Activated CD4-positive, alpha-beta T cell treated with anti-CD3 and anti-CD28 coated beads, Interleukin-2, amount 50 U/mL, for 16 hours (primary cell): Measurements from ENCODE around the gene ETV5.
A peak's percentile ranks its signal among the peaks of the same experiment; 100 is the strongest.

Experiments used
- DNase-seq: peaks from one replicate; pipeline ENCODE4 v3.0.0-alpha.2; 2020

Gene ETV5

DNA sequence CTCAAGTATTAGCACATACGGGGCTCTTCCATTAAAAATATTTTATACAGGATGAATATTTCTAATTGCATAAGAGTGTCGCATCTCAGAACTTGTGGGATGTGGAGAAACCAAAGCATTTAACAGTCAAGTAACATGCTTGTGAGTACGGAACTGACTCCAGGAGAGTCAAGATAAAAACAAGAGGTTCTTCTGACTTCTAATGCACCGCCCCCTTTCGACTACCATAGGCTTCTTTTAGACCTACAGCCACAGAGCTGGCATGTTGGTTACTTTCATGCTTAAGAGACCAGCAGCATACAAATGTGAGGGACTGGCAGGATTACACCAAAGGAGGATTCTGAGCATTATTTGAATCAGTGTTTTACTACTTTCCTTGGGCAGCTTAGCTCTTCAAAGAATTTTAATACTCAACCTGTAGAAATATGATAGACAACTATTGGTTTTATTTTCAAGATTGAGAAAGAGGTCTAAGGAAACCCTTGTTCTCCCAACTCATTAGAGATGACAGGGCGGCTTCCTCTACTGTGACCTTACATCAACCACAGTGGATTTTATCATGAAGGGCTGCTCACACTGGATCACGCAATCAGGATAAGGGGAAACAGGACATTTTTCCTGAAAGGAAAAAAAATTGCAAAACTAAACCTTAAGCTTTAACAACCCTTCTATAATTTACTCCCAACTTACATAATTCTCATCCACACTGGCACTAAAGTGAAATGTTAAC lies 14.0 kb downstream of the ETV5 start:
- no peak for DNase-seq

DNA sequence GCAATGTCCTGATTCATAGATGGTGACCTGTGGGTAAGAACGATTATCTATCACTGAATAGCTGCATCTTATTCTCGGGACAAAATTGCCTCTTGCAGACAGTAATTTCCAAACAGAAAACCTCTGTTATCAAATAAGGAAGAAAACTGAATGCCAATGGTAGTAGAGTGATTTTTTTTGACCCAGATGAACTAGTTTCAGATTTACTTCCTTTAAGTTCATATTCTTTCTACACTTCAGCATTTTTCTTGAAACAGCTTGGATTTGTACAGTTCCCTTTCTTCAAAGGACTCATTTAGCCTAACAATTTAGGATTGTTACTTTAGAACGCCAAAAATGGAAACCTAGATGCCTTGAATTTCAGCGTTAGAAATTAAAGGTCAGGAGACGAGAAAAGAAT lies 14.6 kb downstream of the ETV5 start:
- no peak for DNase-seq

DNA sequence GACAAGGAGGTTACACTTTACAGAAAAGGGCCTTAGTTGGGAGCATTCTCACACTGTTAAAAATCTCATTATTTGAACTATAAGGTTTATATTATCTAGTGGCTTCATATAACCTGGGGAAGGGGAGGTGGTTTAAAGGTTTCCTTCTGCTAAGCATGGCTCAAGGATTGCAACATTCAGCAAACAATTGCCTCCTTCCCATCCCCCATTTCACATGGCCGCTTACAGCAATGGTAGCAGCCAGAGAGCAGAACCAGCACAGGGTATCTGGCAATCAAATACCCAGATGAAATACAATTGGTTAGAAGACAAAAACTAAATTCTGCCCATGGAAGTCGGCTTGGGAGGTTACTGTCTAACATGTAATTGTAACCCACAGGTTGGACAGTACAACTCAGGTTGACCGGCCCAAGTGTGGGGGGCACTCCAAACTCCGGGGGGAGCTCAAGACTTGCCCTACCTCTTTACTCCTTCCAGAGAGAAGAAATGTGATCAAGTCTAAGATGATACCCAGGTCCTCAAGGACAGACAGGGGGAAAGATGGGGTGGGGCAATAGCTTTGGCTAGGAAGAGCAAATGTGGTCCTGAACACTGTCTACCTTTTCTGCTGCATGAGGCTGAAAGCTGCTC lies 15.5 kb downstream of the ETV5 start:
- DNase-seq = no peak

DNA sequence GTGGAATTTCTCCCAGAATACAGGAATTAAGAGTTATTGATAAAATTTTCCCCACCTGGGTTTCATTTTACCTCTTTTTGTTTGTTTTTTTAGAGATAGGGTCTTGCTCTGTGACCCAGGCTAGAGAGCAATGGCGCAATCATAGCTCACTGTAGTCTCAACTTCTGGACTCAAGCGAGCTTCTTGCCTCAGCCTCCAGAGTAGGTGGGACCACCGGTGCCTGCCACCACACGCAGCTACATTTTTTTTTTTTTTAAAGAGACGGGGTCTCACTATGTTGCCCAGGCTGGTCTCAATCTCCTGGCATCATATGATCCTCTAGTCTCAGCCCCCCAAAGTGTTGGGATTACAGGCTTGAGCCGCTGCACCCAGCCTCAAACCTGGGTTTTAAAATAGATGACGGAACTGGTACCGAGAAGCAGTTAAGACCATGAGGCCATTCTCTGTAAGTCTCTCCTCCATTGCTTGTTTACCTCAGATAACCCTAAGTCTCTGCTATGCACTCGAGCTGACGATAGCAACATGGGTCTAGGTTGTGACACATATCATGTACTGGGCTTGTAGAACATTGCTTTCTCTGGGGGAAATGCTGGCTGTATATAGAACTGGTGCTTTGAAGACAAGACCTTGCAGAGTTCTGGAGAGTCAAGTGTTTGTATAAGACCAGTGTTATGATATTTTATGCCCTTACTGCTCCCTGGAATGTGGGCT lies 16.4 kb downstream of the ETV5 start:
- DNase-seq = no peak

DNA sequence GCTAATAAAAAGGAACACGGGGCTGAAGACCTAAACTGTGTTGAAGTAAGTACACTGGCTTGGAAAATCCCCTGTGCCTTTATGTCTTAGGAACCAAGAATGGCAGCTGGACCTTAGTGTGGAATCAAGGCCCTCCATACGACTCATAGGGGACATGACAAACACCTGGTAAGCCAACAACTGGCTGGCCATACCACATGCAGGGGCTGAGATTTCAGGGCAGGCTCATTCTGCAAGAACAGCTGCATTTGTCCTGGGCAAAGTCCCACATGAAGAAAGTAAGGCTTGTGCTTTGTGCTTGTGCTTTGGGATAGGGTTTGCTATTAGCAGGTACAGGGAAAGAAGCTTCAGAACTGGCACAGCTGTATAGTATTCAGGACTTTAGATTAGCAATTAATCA lies 18.0 kb downstream of the ETV5 start:
- no peak for DNase-seq

DNA sequence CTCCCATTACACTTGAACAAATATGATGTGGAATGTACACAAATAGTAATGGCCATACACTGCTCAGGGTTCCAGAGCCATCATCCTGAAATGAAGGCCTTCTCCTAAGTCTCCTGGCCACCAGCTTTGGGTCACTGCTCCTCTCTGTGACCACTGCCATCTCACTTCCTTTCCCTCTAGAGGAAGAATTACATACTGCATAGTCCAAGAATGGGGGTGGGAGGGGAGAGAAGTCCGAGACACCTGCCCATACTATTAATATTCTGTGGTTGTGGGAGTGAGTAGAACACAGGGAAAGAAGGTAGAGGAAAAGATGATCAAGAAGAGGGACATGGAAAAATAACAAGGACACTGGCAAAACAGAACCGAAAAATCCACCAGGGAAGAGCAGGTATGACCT lies 20.6 kb downstream of the ETV5 start:
- no peak for DNase-seq

DNA sequence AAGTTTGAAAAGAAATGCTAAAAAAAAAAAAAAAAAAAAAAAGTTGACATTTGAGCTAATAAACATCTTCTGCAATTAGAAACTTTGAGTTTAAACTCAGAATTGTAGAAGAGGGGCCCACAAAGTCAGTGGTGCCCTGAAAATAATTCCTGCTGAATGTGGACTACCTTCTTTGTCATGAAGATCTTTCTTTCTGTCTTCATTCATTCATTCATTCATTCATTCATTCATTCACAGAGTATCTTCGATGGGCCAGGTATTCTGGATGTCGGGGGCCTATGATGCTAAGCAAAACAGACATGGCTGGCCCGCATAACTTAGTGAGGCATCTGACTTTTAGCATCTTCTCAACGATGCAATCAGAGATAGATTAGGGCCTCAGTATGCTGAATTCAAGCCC lies 24.6 kb downstream of the ETV5 start:
- no peak for DNase-seq

DNA sequence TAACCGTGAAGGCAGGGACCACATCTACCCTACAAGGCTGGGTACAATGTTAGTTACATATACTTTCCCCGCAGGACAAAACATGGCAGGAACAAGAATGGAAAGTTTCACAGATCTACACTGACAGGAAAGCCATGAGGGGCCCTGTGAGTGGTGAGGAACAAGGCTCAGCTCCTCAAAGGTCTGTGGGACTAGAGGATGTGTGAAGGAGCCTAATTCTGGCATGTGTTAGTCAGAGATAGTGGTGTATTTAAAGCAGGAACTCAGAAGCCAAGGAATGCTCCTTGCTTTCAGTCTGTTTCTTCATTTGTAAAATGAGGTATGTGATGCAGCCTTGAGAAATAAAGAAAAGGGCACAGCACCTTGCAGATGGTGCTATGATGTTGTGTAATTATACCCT lies 25.1 kb downstream of the ETV5 start:
- DNase-seq = no peak

DNA sequence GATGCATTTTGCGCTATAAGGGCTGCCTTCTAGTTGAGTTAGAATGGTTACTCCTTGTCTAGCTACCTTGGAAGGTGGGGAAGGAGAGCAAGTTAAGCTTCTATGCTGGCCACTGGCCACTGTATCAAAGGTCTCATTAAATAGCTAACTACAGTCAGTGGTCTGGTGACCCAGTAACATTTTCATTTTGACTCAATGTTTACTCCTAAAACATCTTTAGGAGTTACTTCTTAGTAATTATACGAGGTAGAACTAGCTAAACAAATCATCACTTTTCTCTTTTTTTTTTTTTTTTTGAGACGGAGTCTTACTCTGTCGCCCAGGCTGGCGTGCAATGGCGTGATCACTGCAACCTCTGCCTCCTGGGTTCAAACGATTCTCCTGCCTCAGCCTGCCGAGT lies 26.7 kb downstream of the ETV5 start:
- DNase-seq = no peak

DNA sequence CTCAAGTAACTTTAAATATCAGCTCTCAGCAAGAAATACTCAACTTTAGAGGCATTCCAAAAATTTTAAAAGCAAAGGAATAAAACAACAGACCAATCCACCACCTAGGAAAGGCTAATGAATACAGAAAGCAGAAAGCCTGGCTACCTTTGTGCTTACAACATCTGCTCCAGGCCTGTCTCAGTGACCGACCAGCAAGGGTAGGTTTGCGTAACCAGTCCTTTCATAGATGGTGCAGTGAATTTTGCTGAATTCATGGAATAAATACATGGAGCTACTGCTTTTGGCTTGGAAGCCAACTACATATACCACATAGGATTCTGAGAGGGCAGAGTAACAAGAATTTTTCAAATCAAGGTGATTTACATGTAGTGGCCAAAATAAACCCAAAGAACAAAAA lies 27.2 kb downstream of the ETV5 start:
- DNase-seq = no peak

DNA sequence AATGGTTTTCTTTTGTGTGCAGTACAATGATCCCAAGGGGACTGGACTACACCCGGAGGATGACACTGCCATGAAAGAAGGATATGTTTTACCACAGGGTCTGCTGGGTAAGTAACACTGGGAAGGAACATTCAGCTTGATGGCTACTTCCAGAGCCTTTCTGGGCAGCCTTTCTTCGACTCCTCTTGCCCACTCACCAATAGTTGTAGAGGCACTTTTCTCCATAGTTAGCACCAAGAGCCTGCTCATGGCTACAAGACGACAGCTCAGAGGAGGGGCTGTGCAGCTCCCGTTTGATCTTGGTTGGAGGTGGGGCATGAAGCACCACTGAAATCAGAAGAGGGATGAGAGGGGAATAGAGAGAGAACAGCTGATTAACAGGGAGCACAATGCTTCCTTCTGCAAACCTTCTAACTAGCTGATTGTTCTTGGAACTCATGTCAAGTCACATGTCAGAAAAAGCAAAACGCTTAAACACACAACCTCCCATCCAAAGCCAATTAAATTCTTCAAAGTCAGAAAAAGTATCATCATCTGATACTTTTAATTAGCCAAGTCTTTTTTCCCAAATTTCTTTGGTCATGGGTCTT lies 27.9 kb downstream of the ETV5 start:
- DNase-seq = no peak

DNA sequence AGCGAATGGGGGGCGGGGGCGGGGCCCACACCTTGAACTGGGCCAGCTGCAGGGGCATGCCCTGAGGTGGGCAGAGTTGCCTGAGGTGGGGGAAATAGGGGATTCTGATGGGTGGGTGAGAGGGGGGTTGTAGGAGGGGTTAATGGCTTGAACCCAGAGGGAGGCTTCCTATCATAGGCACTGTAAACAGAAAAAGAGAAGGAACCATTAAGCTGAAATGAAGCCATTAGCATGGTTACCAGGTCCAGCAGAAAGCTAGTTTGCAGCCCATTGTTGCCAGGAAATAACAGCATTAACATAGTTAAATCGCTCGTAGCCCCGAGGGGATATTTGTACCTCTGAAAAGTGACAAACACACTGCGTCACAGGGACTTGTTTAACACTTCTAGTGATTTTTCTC lies 29.0 kb downstream of the ETV5 start:
- no peak for DNase-seq

DNA sequence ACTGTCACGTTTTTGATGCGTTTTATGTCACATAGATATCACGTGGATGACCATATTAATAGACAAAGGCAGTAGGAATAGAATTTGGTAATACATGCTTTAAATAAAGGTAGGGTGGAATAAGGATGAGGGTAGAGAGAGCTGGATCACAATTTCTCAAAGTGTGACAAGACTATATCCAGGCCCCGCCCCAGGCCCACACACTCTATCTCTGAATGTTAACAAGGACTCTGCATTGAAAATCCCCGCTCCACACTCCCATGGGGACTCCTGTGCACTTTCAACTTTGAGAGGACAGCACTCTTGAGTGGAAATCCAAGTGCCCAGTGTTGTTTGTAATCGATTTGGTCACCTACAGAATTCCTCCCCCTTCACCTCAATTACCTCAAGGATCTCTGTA lies 31.4 kb downstream of the ETV5 start:
- no peak for DNase-seq

DNA sequence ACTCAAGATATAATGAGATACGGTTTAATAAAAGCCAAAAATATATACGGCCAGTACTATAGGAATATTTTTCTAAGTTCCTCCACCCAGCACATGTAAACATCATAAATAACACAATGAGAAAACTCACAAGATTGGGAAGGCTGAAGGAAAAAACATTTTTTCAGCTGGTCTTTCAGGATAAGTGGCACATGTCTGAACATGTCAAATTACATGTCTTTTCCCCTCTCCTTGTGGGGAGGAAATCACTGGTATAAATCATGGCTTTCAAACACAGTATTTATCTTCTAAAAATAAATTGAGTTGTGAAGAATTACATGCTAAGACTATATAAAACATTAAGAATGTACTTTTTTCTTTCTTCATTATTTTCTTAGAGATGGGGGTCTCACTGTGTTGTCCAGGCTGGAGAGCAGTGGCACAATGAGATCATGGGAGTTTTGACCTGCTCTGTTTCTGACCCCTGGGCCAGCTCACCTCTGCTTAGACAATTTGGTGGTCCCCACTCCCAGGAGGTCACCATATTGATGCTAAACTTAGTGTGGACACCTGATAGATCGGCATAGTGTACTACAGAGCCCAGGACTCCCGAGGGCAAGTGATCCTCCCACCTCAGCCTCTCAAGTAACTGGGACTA lies 32.8 kb downstream of the ETV5 start:
- no peak for DNase-seq

DNA sequence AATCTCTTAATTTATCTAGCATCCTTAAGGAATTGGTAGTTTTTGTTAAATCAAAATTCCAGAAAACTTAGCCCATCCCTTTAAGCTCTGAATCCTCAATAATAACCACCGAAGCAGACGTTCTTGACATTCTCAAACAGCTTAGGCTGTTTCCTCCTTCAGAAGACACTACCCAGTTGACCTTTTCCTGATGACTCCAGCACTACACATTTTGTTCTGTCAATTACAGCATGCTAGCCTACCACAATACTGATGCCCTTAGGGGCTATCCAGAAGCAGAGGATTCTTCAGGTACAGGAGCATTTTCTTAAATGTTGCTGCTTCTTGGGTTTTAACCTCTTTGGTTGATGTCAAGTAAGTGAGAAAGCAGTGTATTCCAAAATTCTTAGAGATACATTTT lies 33.4 kb downstream of the ETV5 start:
- DNase-seq = no peak

DNA sequence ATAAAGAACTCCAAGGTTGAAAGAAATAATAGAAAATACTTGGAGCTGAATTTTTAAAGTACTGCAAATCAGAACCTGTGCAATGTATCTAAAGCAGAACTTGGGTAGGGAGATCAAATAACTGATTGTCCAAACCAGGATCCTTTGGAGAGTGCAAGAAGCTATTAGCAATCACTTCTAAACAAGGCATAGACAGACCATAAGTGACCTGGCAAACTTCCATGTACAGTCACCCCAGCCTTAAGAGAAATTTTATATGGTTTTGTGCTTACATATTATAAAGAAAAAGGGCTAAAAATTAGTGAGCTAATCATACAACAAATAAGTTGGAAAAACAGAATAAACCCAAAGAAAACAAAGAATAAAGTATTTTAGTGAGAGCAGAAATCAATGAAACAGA lies 35.2 kb downstream of the ETV5 start:
- no peak for DNase-seq

DNA sequence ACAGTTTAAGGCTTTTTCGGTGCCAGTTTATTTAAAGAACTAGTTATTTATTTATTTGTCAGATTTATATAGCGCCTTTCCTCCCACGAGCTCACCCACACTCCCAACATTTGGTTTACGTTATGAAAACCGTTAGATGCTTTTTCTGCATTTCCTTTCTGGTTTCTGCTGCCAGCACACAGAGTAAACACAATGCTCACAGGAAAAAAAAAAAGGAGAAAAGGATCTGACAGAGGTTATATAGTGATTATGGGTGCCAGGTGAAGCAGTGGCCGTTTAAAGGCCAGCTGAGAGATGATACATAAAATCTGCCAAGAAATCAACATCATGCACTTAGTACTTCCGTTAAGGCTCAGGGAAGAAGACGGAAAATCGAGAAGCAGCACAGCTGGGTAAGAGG lies 37.9 kb downstream of the ETV5 start:
- no peak for DNase-seq

DNA sequence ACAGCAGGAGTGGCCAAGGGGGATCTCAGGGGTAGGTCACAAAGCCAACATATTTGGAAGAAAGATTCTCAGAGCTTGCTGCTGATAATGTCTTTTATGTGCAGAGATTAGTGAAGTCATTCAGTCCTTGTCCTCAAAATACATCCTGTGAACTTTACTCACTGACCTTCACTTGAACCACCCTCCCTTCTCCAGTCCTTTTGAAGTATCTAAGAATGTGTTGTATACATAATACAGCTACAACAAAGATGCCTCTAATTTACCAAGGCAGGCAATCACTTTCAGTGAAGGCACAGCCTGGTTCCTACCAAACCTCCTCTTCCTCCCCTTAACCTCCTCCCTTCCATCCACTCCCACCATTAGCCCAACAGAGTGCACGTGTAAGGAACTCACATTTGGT lies 38.3 kb downstream of the ETV5 start:
- DNase-seq = no peak

DNA sequence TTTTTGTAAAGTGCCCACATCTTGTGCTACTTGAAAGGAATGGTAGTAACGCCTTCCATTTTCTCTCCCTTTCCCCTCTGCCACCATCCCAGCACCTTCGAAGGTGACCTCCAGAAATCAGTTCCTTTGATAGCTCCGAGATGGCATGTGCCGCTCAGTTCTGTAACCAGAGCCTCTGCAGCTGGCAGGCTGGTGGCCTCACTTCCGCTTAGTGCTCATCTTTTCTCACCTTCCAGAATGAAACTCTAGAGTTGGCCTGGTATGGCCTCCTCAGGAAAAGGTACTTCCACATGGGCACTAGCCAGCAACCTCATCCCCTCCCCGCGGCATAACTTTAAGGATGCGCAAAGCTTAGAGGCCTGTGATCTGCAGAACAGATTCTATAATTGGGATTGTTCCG lies 38.8 kb downstream of the ETV5 start:
- no peak for DNase-seq

DNA sequence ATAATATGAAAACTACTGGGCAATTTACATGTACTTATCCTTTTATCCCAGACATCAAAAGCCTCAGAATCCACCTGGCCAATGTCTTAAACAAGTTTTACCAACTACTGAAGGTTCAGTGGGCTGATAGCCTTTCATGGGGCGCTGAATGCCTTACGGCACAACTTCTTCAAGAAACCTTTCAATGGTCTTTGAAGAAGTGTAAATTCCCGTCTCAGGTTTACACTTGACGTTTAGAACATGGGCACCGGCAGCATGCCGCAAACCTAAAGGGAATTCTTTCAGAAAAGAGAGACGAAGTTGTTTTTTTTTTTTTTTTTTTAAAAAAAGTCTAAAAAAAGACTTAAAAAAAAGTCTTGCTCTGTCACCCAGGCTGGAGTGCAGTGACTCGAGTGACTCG lies 39.7 kb downstream of the ETV5 start:
- DNase-seq = no peak

DNA sequence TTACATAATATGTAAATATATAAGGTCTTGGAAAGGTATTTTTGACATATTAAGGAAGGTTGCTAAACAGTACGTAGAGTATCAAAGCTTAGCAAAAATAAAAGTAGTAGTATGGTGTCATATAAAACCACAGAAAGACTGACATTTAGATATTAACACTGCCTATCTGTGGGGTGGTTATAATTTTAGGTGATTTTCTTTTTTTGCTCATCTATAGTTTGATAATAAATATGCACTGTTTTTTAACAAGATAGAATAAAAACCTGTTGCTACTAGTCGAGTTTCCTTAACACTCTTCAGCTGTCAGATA lies 40.7 kb downstream of the ETV5 start:
- DNase-seq = no peak

DNA sequence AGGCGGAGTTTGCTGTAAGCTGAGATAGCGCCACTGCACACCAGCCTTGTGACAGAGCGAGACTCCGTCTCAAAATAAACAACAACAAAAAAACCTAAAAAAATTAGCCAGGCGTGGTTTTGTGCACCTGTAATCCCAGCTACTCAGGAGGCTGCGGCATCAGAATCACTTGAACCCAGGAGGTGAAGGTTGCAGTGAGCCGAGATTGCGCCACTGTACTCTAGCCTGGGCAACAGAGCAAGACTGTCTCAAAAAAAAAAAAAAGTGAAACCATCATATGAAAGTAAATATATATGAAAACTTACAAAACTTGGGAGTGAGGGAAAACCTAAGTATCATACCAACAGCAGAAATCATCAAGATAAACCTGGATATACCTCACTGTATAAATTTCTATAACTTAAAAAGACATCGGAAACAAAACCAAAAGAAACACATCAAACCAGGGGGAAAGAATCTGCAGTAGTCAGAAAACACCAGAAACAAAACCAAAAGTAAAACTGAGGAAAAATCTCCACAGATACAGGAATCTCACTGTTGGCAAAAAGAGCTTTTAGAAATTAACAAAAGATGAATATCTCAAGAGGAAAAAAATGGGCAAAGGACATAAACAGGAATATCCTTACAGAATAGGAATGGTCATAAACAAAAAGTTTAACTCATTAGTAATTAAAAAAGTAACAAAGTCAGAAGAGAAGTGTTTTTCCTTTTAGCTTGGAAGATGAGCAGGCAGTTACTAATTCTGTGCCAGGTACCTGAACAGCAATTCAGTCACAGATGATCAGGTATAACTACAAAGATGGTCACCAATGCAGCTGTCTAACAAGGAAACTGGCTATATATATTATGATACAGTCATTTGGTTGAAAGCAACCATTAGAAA lies 41.3 kb downstream of the ETV5 start:
- no peak for DNase-seq

DNA sequence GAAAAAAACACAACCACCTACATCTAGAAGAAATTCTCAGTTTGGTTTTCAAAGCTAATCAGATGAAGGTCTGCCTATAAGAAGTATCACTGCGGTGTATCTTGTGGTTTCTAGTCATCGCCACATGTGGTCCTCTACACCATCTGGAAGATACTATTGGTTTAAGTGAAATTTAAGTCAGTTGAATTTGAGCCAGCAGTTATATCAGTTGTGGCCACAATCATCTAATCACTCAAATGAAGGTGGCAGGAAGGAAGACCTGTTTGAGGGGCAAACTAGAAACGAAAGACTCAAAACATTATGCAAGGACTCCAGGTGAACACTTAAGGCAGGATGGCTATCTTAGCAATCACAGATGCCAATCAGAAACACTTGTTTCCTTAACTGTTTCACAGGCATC lies 48.7 kb downstream of the ETV5 start:
- DNase-seq = peak; percentile 78
